NCI-H748 (cell line): Measurements from ENCODE around the gene ETV2.
"Not testable (repeated sequence)": the region's sequence is repeated elsewhere in the genome, so short reads cannot be mapped to it uniquely, and the experiment has no call there.

Experiments used
- DNase-seq: peaks from one replicate; lab custom pipeline; 2025; ENCODE audit not compliant: unreplicated experiment; lab: John Stamatoyannopoulos, UW

The ETV2 gene

DNA sequence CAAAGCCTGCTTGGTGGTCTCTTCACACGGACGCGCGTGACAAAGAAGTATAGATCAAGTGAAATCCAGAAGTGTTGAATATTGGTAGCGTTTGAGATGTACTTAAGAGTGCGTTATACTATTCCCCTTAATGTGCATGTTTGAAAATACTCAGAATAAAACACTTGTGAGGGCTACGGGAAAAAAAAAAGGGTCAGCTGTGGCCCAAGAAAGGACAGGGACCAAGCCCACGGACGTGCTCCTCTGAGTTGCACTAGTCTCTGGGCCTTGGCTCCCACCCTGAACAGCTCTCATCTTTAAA lies 13.3 kb upstream of the ETV2 start:
- DNase-seq: no peak

DNA sequence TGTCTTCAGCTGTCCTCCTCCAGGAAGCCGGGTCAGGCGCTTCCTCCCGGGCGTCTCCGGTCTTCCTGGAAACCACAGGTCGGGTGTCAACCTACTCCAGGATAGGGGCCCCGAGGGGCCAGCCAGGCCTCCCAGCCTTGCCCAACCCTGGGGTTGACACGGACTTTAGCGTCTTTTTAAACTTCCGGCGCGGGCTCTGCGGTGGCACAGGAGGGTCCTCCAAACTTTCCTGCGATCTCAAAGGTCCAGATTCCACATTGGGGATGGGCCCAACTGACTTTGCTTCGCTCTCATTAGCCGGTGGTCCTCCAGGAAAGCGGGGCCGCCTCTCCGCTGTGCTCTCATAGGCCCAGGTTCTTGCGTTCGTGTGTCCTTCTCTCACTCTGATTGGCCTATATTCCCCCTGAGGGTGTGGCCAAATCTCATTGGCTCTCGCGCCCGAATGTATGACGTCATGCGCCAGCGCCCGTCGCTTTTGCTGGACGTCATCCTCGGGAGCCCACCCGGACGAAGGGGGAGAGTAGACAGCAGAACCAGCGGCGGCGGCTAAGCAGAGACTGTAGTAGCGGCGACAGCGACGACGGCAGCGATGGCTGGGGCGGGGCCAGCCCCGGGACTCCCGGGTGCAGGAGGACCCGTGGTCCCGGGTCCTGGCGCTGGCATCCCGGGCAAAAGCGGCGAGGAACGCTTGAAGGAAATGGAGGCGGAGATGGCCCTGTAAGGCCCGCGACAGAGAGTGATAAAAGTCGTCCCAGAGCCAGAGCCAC lies 12.8 kb upstream of the ETV2 start, which contains the start of gene RBM42:
Gene RBM42 (plus strand): TSS at position 472 of the 767 bp plus-strand sequence. CDS start 118 bp downstream, at position 590.
- peak; percentile 99 for DNase-seq

DNA sequence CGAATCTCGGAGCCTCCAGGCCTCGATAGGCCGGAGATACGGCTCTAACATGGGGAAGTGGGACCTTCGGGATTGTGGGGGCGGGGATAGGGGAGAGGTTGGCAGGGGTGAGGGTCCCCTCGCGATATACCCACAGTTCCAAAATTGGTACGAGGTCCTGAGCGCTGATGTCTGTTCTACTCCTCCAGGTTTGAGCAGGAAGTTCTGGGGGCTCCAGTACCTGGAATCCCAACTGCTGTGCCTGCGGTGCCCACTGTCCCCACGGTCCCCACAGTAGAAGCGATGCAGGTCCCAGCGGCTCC lies 12.3 kb upstream of the ETV2 start:
- no peak for DNase-seq

- no peak for DNase-seq
Measured at GRCh38 chr19:35633727-35634440, 7.7 kb upstream of the ETV2 start.

DNA sequence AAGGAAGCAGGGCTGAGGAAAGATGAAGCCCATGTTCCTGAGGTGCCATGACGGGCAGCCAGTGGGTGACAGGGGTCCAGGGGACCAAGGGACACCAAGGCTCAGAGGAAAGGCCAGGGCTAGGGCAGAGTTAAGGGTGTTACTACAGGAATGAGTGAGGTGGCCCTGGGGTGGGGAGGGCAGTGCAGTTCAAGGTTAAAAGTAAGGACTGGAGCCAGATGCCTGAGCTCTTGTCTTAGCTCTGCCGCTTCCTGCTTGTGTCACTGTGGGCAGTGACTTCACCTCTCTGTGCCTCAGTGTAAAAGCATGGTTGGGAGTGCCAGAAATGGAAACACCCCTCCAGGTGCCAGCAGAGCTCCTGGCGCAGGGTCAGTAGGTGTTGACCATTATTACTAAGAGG lies 4.9 kb upstream of the ETV2 start:
- DNase-seq: no peak

- DNase-seq: no peak
Measured at GRCh38 chr19:35637165-35637564, 4.4 kb upstream of the ETV2 start.

DNA sequence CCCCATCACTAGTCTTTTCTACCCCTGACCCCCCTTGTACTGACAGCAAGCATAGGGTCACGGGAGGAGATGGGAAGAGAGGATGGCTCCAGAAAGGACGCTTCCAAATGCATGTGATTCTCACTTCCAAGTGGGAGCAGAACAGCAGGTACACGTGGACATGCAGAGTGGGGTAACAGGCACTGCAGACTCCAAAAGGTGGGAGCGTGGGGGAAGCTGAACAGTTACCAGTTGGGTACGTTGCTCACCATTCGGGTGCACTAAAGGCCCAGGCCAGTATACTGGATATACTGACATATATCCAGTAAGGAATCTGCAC lies 2.3 kb upstream of the ETV2 start:
- DNase-seq: no peak

DNA sequence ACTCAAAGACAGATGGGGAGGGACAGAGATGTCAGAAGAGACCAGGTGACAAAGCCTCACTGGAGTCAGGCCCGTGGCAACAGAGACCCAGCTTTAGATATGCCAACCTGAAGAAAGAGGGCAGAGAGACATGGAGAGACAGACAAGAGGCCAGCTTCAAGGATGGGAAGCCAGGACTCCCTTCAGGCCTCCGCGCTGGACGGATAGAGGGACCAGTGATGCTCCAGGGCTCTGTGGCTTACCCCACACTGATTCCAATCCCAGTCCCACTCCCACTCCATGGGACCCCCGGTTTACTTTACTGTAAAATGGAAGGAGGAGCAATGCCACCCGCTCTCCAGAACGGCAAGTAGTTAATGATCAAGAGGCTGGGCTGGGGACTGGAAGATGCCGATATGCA lies 1.7 kb upstream of the ETV2 start:
- DNase-seq: no peak

DNA sequence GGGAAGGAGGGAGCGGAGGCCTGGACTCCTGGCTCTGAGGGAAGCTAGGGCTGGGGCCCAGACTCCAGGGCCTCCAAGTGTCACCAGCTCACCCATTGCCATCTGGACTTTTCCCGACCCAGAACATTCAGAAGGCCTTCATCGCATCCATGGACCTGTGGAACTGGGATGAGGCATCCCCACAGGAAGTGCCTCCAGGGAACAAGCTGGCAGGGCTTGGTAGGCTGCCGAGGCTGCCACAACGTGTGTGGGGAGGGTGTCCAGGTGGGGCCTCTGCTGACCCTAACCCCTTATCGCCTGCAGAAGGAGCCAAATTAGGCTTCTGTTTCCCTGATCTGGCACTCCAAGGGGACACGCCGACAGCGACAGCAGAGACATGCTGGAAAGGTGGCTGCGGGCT lies 767 bp downstream of the ETV2 start:
- no peak for DNase-seq

GRCh38 chr19:35642798-35643254 lies 1.3 kb downstream of the ETV2 start:
- no peak for DNase-seq

GRCh38 chr19:35643255-35644205 lies 2.0 kb downstream of the ETV2 start:
- DNase-seq: peak; percentile 93

- peak; percentile 99 for DNase-seq
Measured at GRCh38 chr19:35644206-35644986, 2.9 kb downstream of the ETV2 start.

DNA sequence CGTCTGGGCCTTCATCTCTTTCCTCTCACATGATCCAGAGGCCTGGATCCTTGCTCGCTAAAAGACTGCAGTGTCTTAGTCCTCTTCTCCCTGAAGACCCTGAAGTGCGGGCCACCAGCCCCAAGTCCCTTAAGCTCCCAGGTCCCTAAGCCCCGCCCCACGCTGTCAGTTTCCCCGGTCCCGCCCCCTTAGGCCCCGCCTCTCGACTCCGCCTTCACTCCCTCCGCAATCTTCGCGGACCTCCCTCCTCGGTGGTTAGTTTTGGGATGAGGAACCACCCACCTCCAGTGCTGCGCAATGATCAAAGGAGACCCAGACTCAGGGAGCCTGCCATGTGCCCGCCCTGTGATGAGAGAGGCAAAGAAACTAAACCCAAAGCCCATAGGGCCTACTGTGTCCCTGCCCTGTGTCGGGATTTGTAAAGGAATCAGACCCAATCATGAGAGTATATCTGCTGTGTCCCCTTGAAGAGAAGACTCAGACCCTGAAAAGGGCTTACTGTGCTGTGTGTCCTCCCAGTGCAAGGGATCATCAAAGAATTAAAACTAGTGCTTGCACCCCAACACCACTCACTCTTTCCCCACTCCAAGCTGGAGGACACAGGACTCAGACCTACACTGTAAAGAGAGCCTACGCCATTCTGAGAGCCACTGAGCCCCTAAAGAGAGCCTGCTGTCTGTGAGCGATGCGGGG lies 3.6 kb downstream of the ETV2 start:
- DNase-seq: peak; percentile 82

GRCh38 chr19:35645680-35646511 lies 4.4 kb downstream of the ETV2 start:
- DNase-seq: no peak

DNA sequence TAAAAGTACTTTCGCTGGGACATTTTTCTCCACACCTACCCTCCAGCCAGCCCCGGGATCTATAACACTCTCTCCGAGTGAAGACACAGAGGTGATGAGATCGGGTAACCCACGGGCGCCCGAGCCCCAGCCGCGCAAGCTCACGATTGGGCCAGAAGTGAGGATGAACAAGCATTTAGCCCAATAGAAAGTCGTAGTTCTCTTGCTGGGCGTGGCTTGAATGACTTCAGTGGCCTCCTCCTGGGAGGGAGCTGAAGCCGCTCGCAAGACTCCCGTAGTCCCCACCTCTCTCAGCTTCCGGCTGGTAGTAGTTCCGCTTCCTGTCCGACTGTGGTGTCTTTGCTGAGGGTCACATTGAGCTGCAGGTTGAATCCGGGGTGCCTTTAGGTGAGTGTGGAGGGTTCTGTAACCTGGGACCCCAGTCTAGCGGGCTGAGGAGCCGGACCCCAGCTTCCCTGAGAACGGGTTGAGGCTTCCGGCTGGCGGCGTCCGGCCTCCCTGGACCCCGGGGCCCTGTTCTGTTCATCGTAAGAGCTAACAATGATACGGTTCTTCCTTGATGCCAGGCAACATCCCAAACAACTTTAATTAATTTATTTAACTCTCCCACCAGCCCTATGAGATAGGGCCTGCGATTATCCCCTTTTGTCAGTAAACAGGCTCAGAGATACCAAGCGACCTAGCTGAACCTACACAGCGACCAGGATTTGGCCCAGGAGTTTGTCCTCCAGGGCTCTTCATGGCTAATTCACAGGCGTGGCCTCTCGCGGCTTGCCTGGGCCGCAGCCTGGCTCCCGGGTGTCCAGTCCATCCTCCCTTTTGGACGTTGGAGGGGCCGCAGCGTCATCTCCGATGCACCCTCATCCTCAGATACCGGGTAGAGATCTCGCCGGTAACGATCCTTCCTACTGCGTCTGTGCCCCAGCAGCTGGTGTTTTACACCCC lies 6.7 kb downstream of the ETV2 start, which contains the start of gene COX6B1:
Gene COX6B1 (plus strand): TSS at position 307 of the 945 bp plus-strand sequence. CDS start 2,921 bp downstream, outside the sequence.
- peak; percentile 100 for DNase-seq

DNA sequence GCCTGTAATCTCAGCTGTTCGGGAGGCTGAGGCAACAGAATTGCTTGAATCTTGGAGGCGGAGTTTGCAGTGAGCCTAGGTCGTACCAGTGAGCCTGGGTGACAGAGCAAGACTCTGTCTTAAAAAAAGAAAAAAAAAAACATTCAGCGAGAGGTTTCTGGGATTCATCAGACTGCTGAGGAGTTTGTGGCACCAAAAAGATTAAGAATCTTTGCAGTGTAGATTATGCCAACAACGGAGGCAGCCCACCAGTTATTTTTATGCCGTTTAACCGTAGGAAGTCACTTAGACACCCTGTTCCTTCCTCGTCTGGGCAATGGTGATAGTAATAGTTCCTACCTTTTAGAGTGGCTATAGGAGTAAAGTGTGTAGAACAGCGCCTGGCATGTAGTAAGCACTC lies 9.0 kb downstream of the ETV2 start:
- no peak for DNase-seq

DNA sequence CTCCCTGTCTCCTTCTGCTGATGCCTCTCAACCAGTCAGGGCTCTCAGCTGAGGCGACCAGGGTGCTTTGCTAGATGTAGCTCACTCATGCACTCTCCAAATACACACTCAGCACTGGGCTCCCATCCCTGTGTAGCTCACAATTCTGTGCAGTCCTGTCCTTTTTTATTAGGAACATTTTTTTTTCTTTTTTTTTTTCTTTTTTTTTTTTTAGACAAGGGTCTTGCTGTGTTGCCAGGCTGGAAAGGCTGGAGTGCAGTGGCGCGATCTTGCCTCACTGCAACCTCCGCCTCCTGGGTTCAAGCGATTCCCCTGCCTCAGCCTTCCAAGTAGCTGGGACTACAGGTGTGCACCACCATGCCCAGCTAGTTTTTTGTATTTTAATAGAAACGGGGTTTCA lies 13.3 kb downstream of the ETV2 start:
- DNase-seq: not testable (repeated sequence)

GRCh38 chr19:35655600-35655999 lies 14.1 kb downstream of the ETV2 start:
- no peak for DNase-seq
